Stimulated activated CD8-positive, alpha-beta memory T cell treated with anti-CD3 and anti-CD28 coated beads, Interleukin-4, amount 100 ng/mL, for 1 hour (primary cell): ENCODE measurements around the gene CTSE.
"Not testable (repeated sequence)": the region's sequence is repeated elsewhere in the genome, so short reads cannot be mapped to it uniquely, and the experiment has no call there.

Experiments
- DNase-seq, 2 donors: peaks; one replicate each; pipeline ENCODE4 v3.0.0-alpha.2; 2020; ENCODE audit warnings: low read depth in 2 of 2, low spot score in 1 of 2

Gene CTSE

DNA sequence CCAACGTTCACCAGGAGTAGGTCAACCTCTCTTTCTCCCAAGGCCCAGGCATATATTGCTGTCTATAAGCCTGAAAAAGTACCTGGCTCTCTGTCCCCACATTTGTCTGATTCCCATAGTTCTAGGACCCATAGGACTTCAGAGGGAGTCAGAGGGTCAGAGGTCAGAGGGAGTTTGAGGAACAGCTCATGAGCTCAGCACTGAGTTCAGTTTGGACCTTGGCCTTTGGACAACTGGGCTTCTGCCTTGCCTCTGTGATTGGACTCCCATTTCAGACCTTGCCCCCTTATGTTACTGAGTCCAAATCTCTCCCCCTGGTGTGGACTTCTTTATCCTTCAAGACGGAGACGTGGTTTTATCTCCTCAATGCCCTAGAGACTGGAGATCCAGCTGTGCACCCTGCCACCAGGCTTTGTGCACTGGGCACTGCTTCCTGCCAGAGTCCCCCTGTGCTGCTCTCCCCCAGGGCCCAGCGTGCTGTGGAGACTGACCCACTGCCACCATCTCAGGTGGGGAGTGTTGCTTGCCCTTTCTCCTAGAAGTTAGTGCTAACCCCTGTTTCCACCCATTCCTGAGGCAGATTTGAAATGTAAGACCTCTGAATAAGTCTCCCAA lies 3.2 kb downstream of the CTSE start:
- DNase-seq: no peak

DNA sequence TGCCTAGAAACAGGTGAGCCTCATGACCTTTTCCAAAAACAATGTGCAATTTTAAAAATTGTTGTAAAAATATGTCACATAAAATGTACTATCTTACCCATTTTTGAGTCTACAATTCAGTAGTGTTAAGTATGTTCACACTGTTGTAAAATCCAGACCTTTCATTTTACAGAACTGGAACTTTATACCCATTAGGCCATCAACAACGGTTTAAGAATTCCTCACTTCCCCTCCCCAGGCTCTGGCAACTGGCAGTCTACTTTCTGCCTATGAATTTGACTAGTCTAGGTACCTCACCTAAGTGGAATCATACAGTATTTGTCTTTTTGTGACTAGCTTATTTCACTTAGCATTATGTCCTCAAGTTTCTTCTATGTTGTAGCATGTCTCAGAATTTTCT lies 8.6 kb downstream of the CTSE start:
- no peak for DNase-seq

DNA sequence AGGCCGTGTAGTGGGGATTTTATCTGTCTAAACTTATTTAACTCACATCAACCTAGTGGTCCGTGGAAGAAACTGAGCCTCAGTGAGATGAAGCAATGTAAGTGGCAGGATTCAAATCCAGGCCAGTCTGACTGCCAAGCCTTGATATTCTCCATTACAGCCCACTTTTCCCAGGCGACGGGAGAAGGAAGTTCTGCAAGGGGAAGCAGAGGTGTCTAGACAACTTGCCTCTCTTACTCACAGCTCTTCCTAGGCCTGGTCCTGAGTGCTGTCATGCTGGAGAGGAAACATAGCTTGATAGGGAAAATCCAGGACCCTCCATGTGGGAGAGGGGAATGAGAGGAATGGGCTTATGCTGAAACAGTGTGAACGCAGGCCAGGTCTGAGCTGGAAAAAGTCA lies 9.1 kb downstream of the CTSE start:
- DNase-seq: no peak

DNA sequence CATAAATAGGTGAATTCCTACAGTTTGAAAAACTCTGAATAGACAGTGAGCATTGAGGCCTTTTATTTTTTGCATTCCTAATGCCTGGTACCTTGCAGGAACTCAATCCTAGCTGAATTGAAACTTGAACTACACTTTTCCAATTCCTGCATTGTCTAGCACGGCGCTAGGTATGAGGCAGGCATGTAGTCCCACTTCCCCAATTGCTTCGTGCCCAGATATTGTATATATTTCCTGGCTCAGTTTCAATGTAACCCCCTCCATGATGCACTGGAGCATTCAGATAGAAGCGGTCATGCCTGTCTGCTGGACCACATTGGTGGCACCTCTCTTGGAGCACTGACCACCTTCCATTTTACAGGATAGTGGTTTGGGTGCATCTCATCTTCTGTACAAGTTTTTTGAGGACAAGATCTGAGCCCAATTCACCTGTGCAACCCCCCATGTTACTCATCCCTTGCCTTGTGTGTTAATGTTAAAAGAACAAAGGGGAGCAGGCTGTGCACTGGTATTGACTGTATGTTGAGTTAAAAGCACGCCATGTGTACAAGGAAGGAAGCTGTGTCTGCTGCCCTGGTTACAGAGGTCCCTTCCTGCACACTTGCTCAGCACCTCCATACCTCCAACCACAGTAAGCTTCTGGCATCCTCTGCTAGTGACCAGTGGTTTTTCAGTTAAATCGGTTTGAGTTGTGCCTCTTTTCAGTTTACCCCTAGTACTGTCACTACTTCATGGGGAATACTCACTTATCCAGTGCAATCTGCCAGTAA lies 10.5 kb downstream of the CTSE start:
- no peak for DNase-seq

- DNase-seq: peak in 1 of 2 donors; percentile 14
These were observed 11.4 kb downstream of the CTSE start for GRCh38 chr1:206012086-206012859.

- DNase-seq: no peak
These were observed 12.6 kb downstream of the CTSE start for GRCh38 chr1:206011057-206011456.

GRCh38 chr1:206010060-206010459 lies 13.6 kb downstream of the CTSE start:
- no peak for DNase-seq

DNA sequence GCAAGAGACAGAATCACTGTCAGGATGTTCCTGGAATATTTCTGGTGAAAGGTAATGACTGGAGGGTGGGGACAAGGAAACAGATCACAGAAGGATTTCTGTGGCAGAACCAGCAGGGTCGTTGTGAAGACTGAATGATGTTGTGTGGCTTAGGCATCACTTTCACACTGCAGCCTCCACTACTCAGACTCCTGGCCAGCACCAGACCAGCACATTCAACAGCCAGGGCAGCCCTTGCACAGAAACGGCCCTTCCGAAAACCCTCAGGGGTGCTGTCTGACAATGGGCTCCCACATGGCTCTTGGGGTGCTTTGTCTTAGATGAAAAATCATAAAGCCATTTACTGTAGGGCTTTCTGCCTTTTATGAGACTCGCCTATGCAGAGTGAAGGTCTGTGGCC lies 16.7 kb downstream of the CTSE start:
- DNase-seq: no peak

DNA sequence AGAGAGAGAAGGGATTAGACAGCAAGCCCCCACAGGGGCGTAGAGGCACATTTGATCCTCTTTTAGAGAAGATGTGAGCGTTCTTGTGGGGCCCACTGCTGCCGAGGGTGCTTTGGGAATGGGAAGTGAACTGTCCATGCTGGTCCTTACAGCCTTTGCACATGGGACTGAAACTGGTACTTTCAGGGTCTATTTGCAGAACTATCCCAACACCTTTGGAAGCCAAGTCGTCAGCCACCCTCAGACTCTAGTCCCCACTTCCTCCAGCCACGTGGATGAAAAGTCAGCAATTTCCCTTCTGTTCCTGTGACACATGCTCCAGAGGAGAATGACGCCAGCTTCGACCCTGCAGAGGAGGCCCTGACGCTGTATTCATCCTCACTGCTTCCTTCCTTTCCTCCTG lies 17.9 kb downstream of the CTSE start:
- no peak for DNase-seq

- no peak for DNase-seq
These were observed 18.5 kb downstream of the CTSE start for GRCh38 chr1:206005234-206005633.

DNA sequence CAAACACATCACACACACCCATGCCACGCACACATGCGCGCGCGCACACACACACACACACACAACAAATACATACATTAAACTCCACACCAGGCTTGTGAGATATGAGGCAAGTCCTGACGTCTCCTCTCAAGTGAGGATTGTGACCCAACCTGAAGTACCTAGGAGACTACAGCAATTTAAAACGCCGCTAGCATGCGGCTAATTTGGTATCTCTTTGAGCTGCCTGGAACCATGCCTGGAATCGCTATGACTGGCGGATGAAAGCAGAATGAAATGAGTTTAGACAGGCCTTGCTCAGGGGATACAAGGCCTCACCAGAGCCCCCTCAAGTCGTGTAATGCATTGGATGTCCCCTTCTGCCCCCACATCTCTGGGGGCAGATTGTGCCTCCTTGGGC lies 18.9 kb downstream of the CTSE start:
- no peak for DNase-seq

DNA sequence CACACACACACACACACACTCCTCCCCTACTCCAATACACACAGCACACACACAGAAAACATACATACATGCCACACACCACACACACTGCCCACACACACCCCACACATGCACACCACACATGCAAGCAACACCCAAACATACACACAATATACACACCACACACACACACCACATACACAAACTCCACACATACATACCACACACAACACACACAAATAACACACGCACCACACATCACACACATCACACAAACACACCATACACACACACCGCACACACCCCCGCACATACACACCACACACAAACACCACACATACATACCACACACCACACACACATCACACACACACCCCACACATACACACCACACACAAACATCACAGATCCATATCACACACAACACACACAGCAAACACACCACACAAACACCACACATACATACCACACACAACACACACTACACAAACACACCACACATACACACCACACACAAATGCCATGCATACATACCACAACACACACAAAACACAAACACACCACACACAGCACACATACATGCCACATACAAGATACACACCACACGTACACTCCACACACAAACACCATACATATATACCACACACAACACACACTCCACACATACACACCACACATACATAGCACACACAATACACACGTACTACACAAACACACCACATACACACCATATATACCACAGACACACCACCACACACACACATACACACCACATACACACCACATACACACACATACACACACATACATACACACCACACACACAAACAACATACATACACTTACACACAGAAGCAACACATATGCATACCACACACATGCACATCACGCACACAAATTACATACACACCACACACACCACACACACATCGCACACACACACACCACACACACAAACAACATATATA lies 19.6 kb downstream of the CTSE start:
- no peak for DNase-seq

DNA sequence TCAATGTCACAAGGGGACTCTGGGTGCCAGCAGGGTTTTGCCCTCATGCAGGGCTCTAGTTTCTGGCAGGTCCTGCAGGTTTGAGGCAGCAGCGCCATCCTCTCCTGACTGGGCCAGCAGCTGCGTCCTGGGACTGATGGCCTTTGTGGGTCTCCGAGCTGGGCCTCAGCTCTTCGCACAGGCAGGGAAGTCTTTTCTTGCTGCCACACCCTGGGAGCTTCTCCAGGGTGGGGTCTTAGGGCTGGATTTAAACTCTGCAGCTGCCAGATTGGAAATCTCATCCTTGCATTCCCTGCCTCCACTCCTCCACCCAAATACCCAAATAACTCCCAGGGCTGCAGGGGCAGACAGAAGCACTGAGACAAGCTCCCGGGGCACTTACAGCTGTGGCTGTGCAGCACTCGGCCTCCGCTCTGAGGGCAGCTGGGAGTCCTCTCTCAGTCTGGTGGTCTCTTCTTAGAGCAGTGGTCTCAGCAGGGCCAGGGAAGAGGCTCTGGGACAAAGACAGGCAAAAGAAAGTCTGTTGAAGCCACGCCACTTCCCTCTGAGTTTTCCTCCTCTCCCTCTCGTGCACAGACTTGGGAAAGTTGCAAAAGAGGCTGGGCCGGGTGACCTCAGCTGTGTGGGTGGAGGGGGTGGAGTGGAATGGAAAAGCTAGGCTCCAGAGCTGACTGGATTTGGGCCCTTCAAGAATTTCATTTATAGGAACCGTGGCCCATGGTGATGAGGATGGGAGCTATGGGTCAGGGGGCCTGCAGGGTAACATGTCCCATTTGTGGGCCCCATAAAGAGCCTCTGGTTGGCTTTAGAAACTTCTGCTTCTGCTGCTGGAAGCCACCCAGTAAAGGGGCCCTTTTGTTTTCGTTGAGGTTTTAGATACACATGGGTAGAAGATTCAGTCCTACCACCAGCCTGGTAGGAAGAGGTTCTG lies 20.6 kb downstream of the CTSE start, which contains the start of gene RAB7B:
Gene RAB7B (minus strand): TSS at position 525 of the 931 bp plus-strand sequence. CDS start 9,260 bp downstream, outside the sequence.
- DNase-seq: no peak

- no peak for DNase-seq
These were observed 21.5 kb downstream of the CTSE start for GRCh38 chr1:206002160-206002559.

- no peak for DNase-seq
These were observed 22.2 kb downstream of the CTSE start for GRCh38 chr1:206001476-206001888.

DNA sequence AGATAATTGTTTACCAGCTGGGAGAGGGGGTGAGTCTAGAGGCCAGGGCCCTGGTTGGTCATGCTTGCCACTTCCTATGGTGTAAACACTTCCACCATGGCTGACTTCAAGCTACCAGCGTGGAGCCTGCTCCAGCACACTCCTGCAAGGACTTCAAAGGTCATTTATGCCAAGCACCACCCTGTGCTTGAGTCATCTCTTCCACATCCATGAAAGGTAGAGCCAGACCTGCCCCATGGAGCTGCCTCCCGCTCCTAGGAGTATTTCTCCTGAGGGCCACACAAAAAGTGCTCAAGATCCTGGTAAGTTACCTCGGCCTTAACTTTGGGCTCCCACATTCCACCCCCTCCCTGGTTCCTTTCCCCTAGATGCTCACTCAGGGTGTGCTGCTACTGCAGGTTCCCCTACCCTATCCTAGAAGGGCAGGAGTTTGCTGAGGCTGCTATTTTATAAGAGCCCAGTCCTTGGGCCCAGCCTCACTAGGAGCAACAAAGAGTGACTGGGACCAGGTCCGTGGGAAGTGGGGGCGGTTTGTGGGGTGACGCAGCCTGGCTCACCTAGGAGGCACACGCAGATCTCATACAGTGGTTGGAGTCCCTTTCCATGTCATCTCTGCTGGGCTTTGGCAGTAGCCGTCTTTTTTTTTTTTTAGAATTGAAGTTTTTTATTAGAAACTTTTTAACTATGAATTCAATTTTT lies 22.9 kb downstream of the CTSE start:
- DNase-seq: no peak

DNA sequence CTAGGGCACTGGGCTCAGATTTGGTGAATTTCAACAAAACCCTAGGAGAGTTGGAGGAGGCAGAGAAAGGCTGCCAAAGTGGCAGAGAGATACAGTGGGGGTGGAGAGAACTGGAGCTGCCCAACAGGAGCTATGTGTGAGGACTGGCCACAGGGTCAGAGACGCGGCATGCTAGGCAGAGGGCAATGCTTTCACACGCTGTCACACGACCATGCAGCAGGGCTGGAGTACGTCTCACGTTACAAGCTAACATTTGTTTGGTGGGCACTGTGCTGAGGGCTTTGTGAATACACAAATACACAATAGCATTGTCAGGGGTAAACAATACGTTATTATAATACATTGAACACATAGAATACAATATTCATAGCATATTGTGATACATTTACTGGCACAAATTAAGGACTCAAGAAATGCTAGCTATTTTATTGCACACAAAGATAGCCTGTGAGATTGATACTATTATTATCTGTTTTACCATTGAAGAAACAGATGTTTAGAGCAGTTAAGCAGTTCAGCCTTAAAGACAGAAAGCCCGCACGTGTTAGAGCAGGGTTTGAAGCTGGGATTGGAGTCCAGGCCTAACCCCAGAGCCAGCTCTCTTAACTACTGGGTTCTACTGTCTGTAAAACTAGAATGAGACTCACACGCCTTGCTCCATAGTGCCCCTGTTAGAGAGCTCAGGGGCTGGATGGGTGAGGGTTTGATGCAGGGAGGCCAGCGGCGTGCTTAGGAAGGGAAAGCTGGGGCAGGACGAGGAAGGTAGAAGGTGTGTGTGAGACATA lies 25.0 kb downstream of the CTSE start:
- no peak for DNase-seq

GRCh38 chr1:205996641-205997040 lies 27.1 kb downstream of the CTSE start:
- not testable (repeated sequence) for DNase-seq
